Esophagus squamous epithelium (tissue), 4 donors: ENCODE measurements around the gene CCDC69.

Source experiments
- CTCF ChIP-seq, 6 experiments: fragments of 450-650 bp in 4 of 6; fragments of 200-600 bp in 2 of 6; sonication (generic) in 2 of 6; IDR thresholded peaks; one replicate each; pipeline ENCODE4 v1.5.1; 2016 to 2019; ENCODE audit warnings: antibody characterized with exemption in 6 of 6, mild to moderate bottlenecking in 4 of 6, moderate library complexity in 4 of 6
- POLR2A ChIP-seq, 4 donors: fragments of 450-650 bp; IDR thresholded peaks; one replicate each; pipeline ENCODE4 v1.6.1; 2017; ENCODE audit warnings: antibody characterized with exemption in 4 of 4, mild to moderate bottlenecking in 4 of 4, moderate library complexity in 3 of 4

GRCh38 chr5:151267491-151268260 lies 43.8 kb upstream of the CCDC69 start:
- TF ChIP-seq CTCF (IDR thresholded peaks at IDR 0.05), result no peak
- TF ChIP-seq POLR2A (IDR thresholded peaks at IDR 0.05), result no peak
